ENCODE measurements around the gene LRRC32.

- TF ChIP-seq, protein P1, sequence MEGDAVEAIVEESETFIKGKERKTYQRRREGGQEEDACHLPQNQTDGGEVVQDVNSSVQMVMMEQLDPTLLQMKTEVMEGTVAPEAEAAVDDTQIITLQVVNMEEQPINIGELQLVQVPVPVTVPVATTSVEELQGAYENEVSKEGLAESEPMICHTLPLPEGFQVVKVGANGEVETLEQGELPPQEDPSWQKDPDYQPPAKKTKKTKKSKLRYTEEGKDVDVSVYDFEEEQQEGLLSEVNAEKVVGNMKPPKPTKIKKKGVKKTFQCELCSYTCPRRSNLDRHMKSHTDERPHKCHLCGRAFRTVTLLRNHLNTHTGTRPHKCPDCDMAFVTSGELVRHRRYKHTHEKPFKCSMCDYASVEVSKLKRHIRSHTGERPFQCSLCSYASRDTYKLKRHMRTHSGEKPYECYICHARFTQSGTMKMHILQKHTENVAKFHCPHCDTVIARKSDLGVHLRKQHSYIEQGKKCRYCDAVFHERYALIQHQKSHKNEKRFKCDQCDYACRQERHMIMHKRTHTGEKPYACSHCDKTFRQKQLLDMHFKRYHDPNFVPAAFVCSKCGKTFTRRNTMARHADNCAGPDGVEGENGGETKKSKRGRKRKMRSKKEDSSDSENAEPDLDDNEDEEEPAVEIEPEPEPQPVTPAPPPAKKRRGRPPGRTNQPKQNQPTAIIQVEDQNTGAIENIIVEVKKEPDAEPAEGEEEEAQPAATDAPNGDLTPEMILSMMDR (conservative IDR thresholded peaks at IDR 0.05 in 1 of 2, IDR thresholded peaks at IDR 0.05 in 1 of 2; ENCODE audit: low read depth in 1 of 2, low read length in 2 of 2) = no peak
- TF ChIP-seq EZH2 (IDR thresholded peaks at IDR 0.05; ENCODE audit: low read length, missing control alignments) = no peak
Observed at GRCh38 chr11:76610371-76610770, 60.2 kb downstream of the LRRC32 start.
